Astrocyte (in vitro differentiated cells and primary cell): ENCODE data around the gene RAET1E. TPM values are rescaled to one million over a fixed set of nuclear protein-coding genes. Genes with fewer than 3 reads are reported as not detected.
A peak's percentile ranks its signal among the peaks of the same experiment; 100 is the strongest.

ENCODE experiments used
- DNase-seq: peaks from one replicate; pipeline ENCODE4 v3.0.0-alpha.2; 2010; ENCODE audit warnings: low read depth
- FAIRE-seq: peaks from 2 replicates; lab custom pipeline; 2011; peaks lifted over from hg19 to GRCh38; lab: Jason Lieb, UNC
- H2AFZ ChIP-seq: 2 replicates; pipeline ENCODE4 v1.6.0; 2012; ENCODE audit warnings: low read depth, low read length, inconsistent platforms
- H3K27ac ChIP-seq: 2 replicates; pipeline ENCODE4 v1.5.1; 2011; ENCODE audit warnings: low read depth, low read length, inconsistent platforms
- H3K27me3 ChIP-seq: 2 replicates; pipeline ENCODE4 v1.6.0; 2011; ENCODE audit warnings: low read length, inconsistent platforms; ENCODE audit not compliant: insufficient read depth
- H3K36me3 ChIP-seq: 2 replicates; pipeline ENCODE4 v1.5.1; 2011; ENCODE audit warnings: low read length, inconsistent platforms; ENCODE audit not compliant: insufficient read depth
- H3K4me1 ChIP-seq: 2 replicates; pipeline ENCODE4 v1.5.1; 2011; ENCODE audit warnings: low read length, inconsistent platforms; ENCODE audit not compliant: insufficient read depth
- H3K4me2 ChIP-seq: 2 replicates; pipeline ENCODE4 v1.6.0; 2012; ENCODE audit warnings: low read length, inconsistent platforms
- H3K4me3 ChIP-seq: 2 replicates; pipeline ENCODE4 v1.5.1; 2011; ENCODE audit warnings: low read depth, mild to moderate bottlenecking, low read length, inconsistent platforms; ENCODE audit not compliant: insufficient read depth
- H3K79me2 ChIP-seq: 2 replicates; pipeline ENCODE4 v1.6.0; 2012; ENCODE audit warnings: mild to moderate bottlenecking, low read length, inconsistent platforms; ENCODE audit not compliant: insufficient read depth
- H3K9ac ChIP-seq: 2 replicates; pipeline ENCODE4 v1.6.0; 2012; ENCODE audit warnings: mild to moderate bottlenecking, low read length, inconsistent platforms
- H3K9me3 ChIP-seq: 2 replicates; pipeline ENCODE4 v1.5.1; 2012; ENCODE audit warnings: low read depth, mild to moderate bottlenecking, low read length, inconsistent platforms; ENCODE audit not compliant: insufficient read depth
- H4K20me1 ChIP-seq: 2 replicates; pipeline ENCODE4 v1.6.0; 2012; ENCODE audit warnings: low read length, inconsistent platforms; ENCODE audit not compliant: insufficient read depth
- H3K27ac Mint-ChIP-seq: one replicate; pipeline ENCODE4 v1.8.0; 2021; ENCODE audit warnings: mild to moderate bottlenecking, mixed read lengths; ENCODE audit not compliant: unreplicated experiment
- H3K27me3 Mint-ChIP-seq: one replicate; pipeline ENCODE4 v1.8.0; 2021; ENCODE audit warnings: low read depth, mixed read lengths; ENCODE audit not compliant: unreplicated experiment
- H3K36me3 Mint-ChIP-seq: one replicate; pipeline ENCODE4 v1.8.0; 2021; ENCODE audit warnings: low read depth, mixed read lengths; ENCODE audit not compliant: unreplicated experiment
- H3K4me1 Mint-ChIP-seq: one replicate; pipeline ENCODE4 v1.8.0; 2021; ENCODE audit warnings: low read depth, mixed read lengths; ENCODE audit not compliant: unreplicated experiment
- H3K4me3 Mint-ChIP-seq: one replicate; pipeline ENCODE4 v1.8.0; 2021; ENCODE audit warnings: mild to moderate bottlenecking, moderate library complexity, mixed read lengths; ENCODE audit not compliant: unreplicated experiment
- H3K9me3 Mint-ChIP-seq: one replicate; pipeline ENCODE4 v1.8.0; 2021; ENCODE audit warnings: mild to moderate bottlenecking, mixed read lengths; ENCODE audit not compliant: unreplicated experiment
- EZH2 ChIP-seq: IDR thresholded peaks from 2 replicates; pipeline ENCODE4 v1.6.1; 2012; ENCODE audit warnings: mild to moderate bottlenecking, low read length, inconsistent platforms; ENCODE audit not compliant: insufficient read depth
- total RNA-seq: library from RNA; stranded (reverse); gene quantifications from 2 replicates; pipeline ENCODE4 v1.2.1, GENCODE V29; 2021
- TF ChIP-seq, protein P1 (sequence below): IDR thresholded peaks from 2 replicates; pipeline ENCODE4 v1.5.1; 2011; ENCODE audit warnings: low read depth, mild to moderate bottlenecking, inconsistent platforms, low read length, moderate library complexity; ENCODE audit not compliant: insufficient read depth

The RAET1E gene
- total RNA-seq, 1 donor from 2014 or later, result not detected

DNA sequence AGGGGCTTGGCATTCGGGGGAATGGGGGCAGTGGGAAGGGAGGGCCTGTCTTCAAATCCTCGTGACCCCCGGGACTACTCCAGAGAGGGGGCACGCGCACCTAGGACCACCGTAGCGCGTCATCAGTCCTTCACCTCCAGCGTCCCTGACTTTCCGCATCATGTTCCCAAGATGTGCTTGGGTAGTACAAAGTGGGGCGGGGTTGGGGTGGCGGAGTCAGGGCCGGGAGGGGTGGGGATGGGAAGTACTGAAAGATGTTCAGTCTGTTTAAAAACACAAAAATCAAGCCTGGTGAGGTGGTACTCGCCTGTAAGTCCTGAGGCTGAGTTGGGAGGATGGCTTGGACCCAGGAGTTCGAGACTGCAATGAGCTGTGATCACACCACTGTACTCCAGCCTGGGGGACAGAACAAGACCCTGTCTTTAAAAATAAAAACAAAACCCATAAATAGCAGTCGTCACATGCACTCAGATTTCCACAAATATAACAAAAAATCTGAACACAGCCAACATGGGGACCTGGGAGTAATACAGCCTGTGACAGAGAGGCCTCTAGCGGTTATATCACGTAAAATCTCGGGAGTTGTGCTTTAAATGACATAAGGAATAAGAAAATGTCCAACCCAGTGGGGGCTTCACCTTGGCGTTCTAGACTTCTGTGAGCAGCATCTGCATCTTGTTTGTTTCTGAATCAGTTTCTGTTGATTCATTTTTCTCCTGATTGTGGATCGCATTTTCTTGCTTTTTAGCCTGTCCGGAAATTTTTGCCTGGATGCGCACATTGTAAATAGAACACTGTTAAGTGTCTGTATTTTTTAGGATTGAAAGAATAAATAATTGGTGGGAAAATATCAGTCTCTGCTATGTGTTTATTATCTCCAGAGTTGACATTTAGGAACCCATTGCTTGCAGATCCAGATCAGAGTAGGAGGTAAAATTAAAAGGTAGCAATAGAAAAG is 33.1 kb downstream of the RAET1E start:
- Histone ChIP-seq H3K9ac (peak overlapping the region; percentile 90), H3K9me3 (no peaks in the 10 kb centered on the region), H3K27me3 (no peaks in the 10 kb centered on the region), H3K4me3 (peak overlapping the region; percentile 70), H3K4me1 (peaks cover 19% of the 10 kb centered on the region), H3K79me2 (peaks cover 26% of the 10 kb centered on the region), H3K36me3 (no peaks in the 10 kb centered on the region), H3K27ac (peak overlapping the region; percentile 80), H4K20me1 (peaks cover 8% of the 10 kb centered on the region), H2AFZ (peak overlapping the region; percentile 93), H3K4me2 (peak overlapping the region; percentile 87)
- Mint-ChIP-seq H3K4me3 (peak overlapping the region; percentile 75), H3K36me3 (no peaks in the 10 kb centered on the region), H3K4me1 (peaks cover 13% of the 10 kb centered on the region), H3K27ac (peak overlapping the region; percentile 60), H3K27me3 (peaks cover 2% of the 10 kb centered on the region), H3K9me3 (no peaks in the 10 kb centered on the region)
- FAIRE-seq, result no peak
- DNase-seq, result peak; percentile 48
- TF ChIP-seq EZH2, result no peak
- TF ChIP-seq, protein P1, sequence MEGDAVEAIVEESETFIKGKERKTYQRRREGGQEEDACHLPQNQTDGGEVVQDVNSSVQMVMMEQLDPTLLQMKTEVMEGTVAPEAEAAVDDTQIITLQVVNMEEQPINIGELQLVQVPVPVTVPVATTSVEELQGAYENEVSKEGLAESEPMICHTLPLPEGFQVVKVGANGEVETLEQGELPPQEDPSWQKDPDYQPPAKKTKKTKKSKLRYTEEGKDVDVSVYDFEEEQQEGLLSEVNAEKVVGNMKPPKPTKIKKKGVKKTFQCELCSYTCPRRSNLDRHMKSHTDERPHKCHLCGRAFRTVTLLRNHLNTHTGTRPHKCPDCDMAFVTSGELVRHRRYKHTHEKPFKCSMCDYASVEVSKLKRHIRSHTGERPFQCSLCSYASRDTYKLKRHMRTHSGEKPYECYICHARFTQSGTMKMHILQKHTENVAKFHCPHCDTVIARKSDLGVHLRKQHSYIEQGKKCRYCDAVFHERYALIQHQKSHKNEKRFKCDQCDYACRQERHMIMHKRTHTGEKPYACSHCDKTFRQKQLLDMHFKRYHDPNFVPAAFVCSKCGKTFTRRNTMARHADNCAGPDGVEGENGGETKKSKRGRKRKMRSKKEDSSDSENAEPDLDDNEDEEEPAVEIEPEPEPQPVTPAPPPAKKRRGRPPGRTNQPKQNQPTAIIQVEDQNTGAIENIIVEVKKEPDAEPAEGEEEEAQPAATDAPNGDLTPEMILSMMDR, result peak; percentile 82

DNA sequence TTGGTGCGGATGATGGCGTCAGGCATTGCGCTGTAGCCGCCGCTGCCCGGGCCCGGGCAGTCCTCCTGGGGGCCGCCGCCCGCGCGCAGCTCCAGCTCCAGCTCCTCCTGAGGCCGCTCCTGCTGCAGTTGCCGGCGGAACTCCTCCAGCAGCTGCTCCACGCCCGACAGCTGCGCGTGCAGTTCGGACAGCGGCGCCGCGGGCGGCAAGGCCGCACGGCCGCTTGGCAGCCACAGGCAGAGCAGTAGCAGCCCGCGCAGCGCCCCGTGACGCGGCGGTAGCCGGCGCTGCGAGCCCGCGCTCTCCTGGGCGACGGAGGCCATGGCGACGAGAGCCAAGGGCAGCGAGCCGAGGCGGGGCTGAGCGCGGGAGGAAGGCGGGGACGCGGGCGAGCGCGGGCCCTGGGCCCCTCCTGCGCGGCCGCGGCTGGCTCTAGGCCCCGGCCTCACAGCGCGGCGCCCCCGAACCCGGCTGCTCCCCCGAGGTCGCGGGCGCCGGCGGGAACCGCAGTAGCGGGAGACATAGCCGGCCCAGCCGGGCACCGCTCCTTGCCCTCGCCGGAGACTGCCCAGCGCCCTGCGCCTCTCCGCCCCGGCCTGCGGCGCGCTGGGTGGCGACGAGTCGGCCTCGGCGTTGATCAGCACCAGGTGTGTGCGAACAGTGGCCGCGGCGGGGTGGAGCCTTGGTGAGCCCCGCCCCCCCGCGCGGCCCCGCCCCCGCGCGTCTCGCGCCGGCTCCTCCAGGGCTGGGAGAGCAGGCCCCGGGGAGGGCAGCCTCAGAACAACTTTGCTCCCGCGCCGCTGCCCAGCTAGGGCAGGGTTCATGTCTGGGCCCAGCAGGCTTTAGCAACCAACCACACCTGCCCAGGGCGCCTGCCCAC is 34.0 kb downstream of the RAET1E start, which contains the start of gene LRP11:
LRP11 (minus strand) TSS at position 662 of the 880 bp plus-strand sequence; CDS start at position 323, 339 bp downstream.
- peaks cover 2% of the 10 kb centered on the region for H3K27me3 Mint-ChIP-seq
- DNase-seq, result peak; percentile 60
- H3K36me3 Mint-ChIP-seq, result no peaks in the 10 kb centered on the region
- Histone ChIP-seq H3K4me3 (peak within 1 kb of the TSS; percentile 70), H3K4me2 (peak within 1 kb of the TSS; percentile 87), H2AFZ (peak within 1 kb of the TSS; percentile 93), H3K79me2 (peaks cover 33% of the 10 kb centered on the region), H3K27ac (peak within 1 kb of the TSS; percentile 80), H3K9me3 (no peaks in the 10 kb centered on the region), H4K20me1 (peaks cover 8% of the 10 kb centered on the region), H3K27me3 (no peaks in the 10 kb centered on the region), H3K9ac (peak within 1 kb of the TSS; percentile 90), H3K36me3 (no peaks in the 10 kb centered on the region), H3K4me1 (peaks cover 19% of the 10 kb centered on the region)
- H3K9me3 Mint-ChIP-seq, result no peaks in the 10 kb centered on the region
- peak within 1 kb of the TSS; percentile 86 for H3K4me3 Mint-ChIP-seq
- peaks cover 18% of the 10 kb centered on the region for H3K4me1 Mint-ChIP-seq
- TF ChIP-seq EZH2, result no peak
- TF ChIP-seq, protein P1, result no peak
- no peak for FAIRE-seq
- peak within 1 kb of the TSS; percentile 87 for H3K27ac Mint-ChIP-seq
